Measurements from ENCODE around the gene TRIM77.
"Not testable (repeated sequence)": the region's sequence is repeated elsewhere in the genome, so short reads cannot be mapped to it uniquely, and the experiment has no call there.

TRIM77 gene

GRCh38 chr11:89709999-89710398, at the start of gene TRIM77:
TSS of gene TRIM77 (plus strand) at chr11:89710299. CDS start at chr11:89710299, 0 bp downstream.
- not testable (repeated sequence) for DNase-seq (ENCODE audit: insufficient read length, low spot score); FAIRE-seq

- no peak for FAIRE-seq
- DNase-seq (ENCODE audit: insufficient read length, low spot score) = no peak
- TF ChIP-seq POLR2A (IDR thresholded peaks at IDR 0.05; ENCODE audit: low read depth, low read length) = no peak
Observed at GRCh38 chr11:89667001-89667400, 43.1 kb upstream of the TRIM77 start.

- FAIRE-seq; DNase-seq (ENCODE audit: insufficient read length, low spot score): not testable (repeated sequence)
Observed at GRCh38 chr11:89668158-89668557, 41.9 kb upstream of the TRIM77 start.

- DNase-seq (ENCODE audit: insufficient read length, low spot score); FAIRE-seq: not testable (repeated sequence)
Observed at GRCh38 chr11:89669586-89669985, 40.5 kb upstream of the TRIM77 start.

GRCh38 chr11:89669993-89670669, 40.0 kb upstream of the TRIM77 start:
- DNase-seq (ENCODE audit: insufficient read length, low spot score); FAIRE-seq: not testable (repeated sequence)

GRCh38 chr11:89672547-89672946, 37.6 kb upstream of the TRIM77 start:
- not testable (repeated sequence) for FAIRE-seq; DNase-seq (ENCODE audit: insufficient read length, low spot score)

GRCh38 chr11:89673380-89673779, 36.7 kb upstream of the TRIM77 start:
- FAIRE-seq; DNase-seq (ENCODE audit: insufficient read length, low spot score): not testable (repeated sequence)

- not testable (repeated sequence) for FAIRE-seq; DNase-seq (ENCODE audit: insufficient read length, low spot score)
Observed at GRCh38 chr11:89675383-89675782, 34.7 kb upstream of the TRIM77 start.

- not testable (repeated sequence) for FAIRE-seq
Observed at GRCh38 chr11:89675948-89676347, 34.2 kb upstream of the TRIM77 start.

GRCh38 chr11:89707080-89707479, 3.0 kb upstream of the TRIM77 start:
- FAIRE-seq; DNase-seq (ENCODE audit: insufficient read length, low spot score): not testable (repeated sequence)

More at GRCh38 chr11:89675948-89676347, 34.2 kb upstream of the TRIM77 start:
- not testable (repeated sequence) for DNase-seq (ENCODE audit: insufficient read length, low spot score)

GRCh38 chr11:89724866-89725498, 14.9 kb downstream of the TRIM77 start:
- not testable (repeated sequence) for DNase-seq (ENCODE audit: insufficient read length, low spot score); FAIRE-seq

- not testable (repeated sequence) for DNase-seq (ENCODE audit: insufficient read length, low spot score); FAIRE-seq
Observed at GRCh38 chr11:89730215-89730614, 20.1 kb downstream of the TRIM77 start.

GRCh38 chr11:89736566-89736965, 26.5 kb downstream of the TRIM77 start:
- no peak for DNase-seq (ENCODE audit: insufficient read length, low spot score)
- no peak for TF ChIP-seq POLR2A (IDR thresholded peaks at IDR 0.05; ENCODE audit: low read depth, low read length)
- no peak for FAIRE-seq

- no peak for FAIRE-seq
- DNase-seq (ENCODE audit: insufficient read length, low spot score) = no peak
- TF ChIP-seq POLR2A (IDR thresholded peaks at IDR 0.05; ENCODE audit: low read depth, low read length) = no peak
Observed at GRCh38 chr11:89737116-89737515, 27.0 kb downstream of the TRIM77 start.

GRCh38 chr11:89741406-89741805, 31.3 kb downstream of the TRIM77 start:
- not testable (repeated sequence) for FAIRE-seq

GRCh38 chr11:89744158-89744557, 34.1 kb downstream of the TRIM77 start:
- DNase-seq (ENCODE audit: insufficient read length, low spot score); FAIRE-seq: not testable (repeated sequence)

More at GRCh38 chr11:89741406-89741805, 31.3 kb downstream of the TRIM77 start:
- not testable (repeated sequence) for DNase-seq (ENCODE audit: insufficient read length, low spot score)

GRCh38 chr11:89750822-89751221, 40.7 kb downstream of the TRIM77 start:
- not testable (repeated sequence) for FAIRE-seq; DNase-seq (ENCODE audit: insufficient read length, low spot score)

Data from H54 (cell line).